ENCODE measurements around the gene SLC38A10. TPM values are rescaled to one million over a fixed set of nuclear protein-coding genes. Genes with fewer than 3 reads are reported as not detected.

Gene SLC38A10
- total and polyA plus RNA-seq, 12 donors: 17.6 to 190 (median 102) TPM

GRCh38 chr17:81233811-81234505 lies 61.1 kb downstream of the SLC38A10 start:
- TF ChIP-seq POLR2A (IDR thresholded peaks at IDR 0.05): no peak
- no peak for TF ChIP-seq CTCF (IDR thresholded peaks at IDR 0.05)
- intact Hi-C loops (cut with DNase I): no loop called here
- WGBS, 4 donors: 81 to 91% (median 88%) methylated on average over 8 to 21 of the region's 21 CpGs

GRCh38 chr17:81233316-81233715 lies 61.8 kb downstream of the SLC38A10 start:
- H3K4me3 ChIP-seq: no peak overlapping the region
- WGBS, 4 donors: 93 to 96% (median 95%) methylated on average over 4 to 17 of the region's 17 CpGs
- TF ChIP-seq POLR2A (IDR thresholded peaks at IDR 0.05) (no peak), CTCF (IDR thresholded peaks at IDR 0.05) (no peak)

More at GRCh38 chr17:81233811-81234505, 61.1 kb downstream of the SLC38A10 start:
- DNase-seq: no peak
- H3K27me3 ChIP-seq: no peaks in the 10 kb centered on the region
- H3K36me3 ChIP-seq (replicated peaks in 1 of 2): peaks cover 0 to 46% of the 10 kb centered on the region in 2 donors
- no peak overlapping the region for H3K27ac ChIP-seq
- H3K9me3 ChIP-seq (replicated peaks in 1 of 3): no peaks in the 10 kb centered on the region
- H3K4me1 ChIP-seq (replicated peaks in 1 of 2): peaks cover 7 to 17% of the 10 kb centered on the region in 2 donors
- H3K4me3 ChIP-seq: no peak overlapping the region

GRCh38 chr17:81232616-81233241 lies 62.4 kb downstream of the SLC38A10 start:
- no peak for DNase-seq
- no peak overlapping the region for H3K4me3 ChIP-seq
- 92 to 98% (median 97%) methylated on average over 9 to 19 of the region's 19 CpGs for WGBS, 4 donors
- peaks cover 2 to 12% of the 10 kb centered on the region in 2 donors for H3K4me1 ChIP-seq (replicated peaks in 1 of 2)
- no peak overlapping the region for H3K27ac ChIP-seq
- H3K36me3 ChIP-seq (replicated peaks in 1 of 2): peaks cover 0 to 46% of the 10 kb centered on the region in 2 donors
- no peaks in the 10 kb centered on the region for H3K9me3 ChIP-seq (replicated peaks in 1 of 3)
- TF ChIP-seq CTCF (IDR thresholded peaks at IDR 0.05) (no peak), POLR2A (IDR thresholded peaks at IDR 0.05) (no peak)
- intact Hi-C loops (cut with DNase I): no loop called here
- H3K27me3 ChIP-seq: no peaks in the 10 kb centered on the region

More at GRCh38 chr17:81233316-81233715, 61.8 kb downstream of the SLC38A10 start:
- intact Hi-C loops (cut with DNase I): no loop called here
- Histone ChIP-seq H3K27me3 (no peaks in the 10 kb centered on the region), H3K9me3 (replicated peaks in 1 of 3) (no peaks in the 10 kb centered on the region), H3K4me1 (replicated peaks in 1 of 2) (peaks cover 7 to 17% of the 10 kb centered on the region in 2 donors), H3K36me3 (replicated peaks in 1 of 2) (peaks cover 0 to 46% of the 10 kb centered on the region in 2 donors), H3K27ac (no peak overlapping the region)
- no peak for DNase-seq

DNA sequence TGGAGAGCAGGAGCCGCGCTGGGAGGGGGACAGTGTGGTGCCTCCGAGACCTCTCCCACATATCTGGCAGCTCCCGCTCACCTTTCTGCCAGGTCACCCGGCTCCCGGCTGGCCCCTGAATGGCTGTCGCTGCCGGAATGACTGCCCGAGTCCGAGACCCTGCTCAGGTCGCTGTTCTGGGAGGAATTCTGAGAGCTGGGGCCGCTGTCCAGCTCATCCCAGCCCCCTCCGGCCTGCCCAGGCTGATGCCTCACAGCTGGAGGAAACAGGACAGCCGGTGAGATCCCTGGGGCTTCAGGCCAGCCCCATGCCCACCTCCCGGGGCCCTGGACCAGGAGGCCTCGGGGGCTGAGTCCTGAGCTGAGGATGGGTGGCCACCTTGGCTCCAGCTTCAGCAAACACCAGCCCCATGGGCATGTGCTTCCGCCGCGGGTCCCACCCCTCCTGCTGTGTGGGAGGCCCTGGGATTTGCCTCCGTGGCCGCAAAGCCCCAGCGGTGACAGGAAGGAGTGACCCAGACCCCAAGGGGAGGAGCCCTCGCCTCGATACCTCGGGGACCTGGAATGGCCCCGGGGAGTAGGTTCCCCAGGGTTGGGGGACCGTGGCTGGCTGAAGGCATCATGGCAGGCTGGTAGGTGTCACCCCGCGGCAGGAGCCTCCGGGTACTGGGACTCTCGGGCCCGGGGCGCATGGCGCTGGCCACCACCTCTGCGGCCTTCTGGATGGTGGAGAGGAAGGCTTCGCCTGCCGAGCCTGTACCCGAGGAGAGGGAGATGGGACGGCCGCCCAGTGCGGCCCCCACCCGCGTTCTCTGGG lies 63.1 kb downstream of the SLC38A10 start:
- Histone ChIP-seq H3K9me3 (replicated peaks in 1 of 3) (no peaks in the 10 kb centered on the region), H3K36me3 (replicated peaks in 1 of 2) (peaks cover 0 to 46% of the 10 kb centered on the region in 2 donors), H3K4me3 (no peak overlapping the region), H3K4me1 (replicated peaks in 1 of 2) (peaks cover 0 to 5% of the 10 kb centered on the region in 2 donors), H3K27ac (no peak overlapping the region), H3K27me3 (no peaks in the 10 kb centered on the region)
- TF ChIP-seq POLR2A (IDR thresholded peaks at IDR 0.05) (no peak), CTCF (IDR thresholded peaks at IDR 0.05) (no peak)
- no peak for DNase-seq
- 77 to 92% (median 89%) methylated on average over 13 to 43 of the region's 43 CpGs for WGBS, 4 donors
- intact Hi-C loops (cut with DNase I): no loop called here
